Calu3 (cell line): ENCODE results near the gene CUBN. TPM values are rescaled to one million over a fixed set of nuclear protein-coding genes. Genes with fewer than 3 reads are reported as not detected.

ENCODE experiments used
- BruUV-seq: library from RNA; stranded (reverse); fragments of 400-500 nt; replicated peaks from 2 replicates; lab custom pipeline; 2021; lab: Mats Ljungman, UMichigan
- CTCF ChIA-PET: fragments of 300-600 bp; sonication (Branson Sonifier 250); formaldehyde crosslinking; loops from one replicate; lab custom pipeline; 2022; ENCODE audit warnings: antibody characterized with exemption; lab: Charles Lee
- DNase-seq: peaks from one replicate; pipeline ENCODE4 v3.0.0; 2022
- H3K27ac Mint-ChIP-seq: one replicate; pipeline ENCODE4 v1.8.0; 2022; ENCODE audit warnings: mixed read lengths; ENCODE audit not compliant: unreplicated experiment
- H3K27me3 Mint-ChIP-seq: one replicate; pipeline ENCODE4 v1.8.0; 2022; ENCODE audit warnings: mixed read lengths; ENCODE audit not compliant: unreplicated experiment
- H3K36me3 Mint-ChIP-seq: one replicate; pipeline ENCODE4 v1.8.0; 2022; ENCODE audit warnings: mild to moderate bottlenecking, moderate library complexity, mixed read lengths; ENCODE audit not compliant: insufficient read depth, unreplicated experiment
- H3K4me1 Mint-ChIP-seq: one replicate; pipeline ENCODE4 v1.8.0; 2022; ENCODE audit warnings: mild to moderate bottlenecking, low read depth, mixed read lengths; ENCODE audit not compliant: unreplicated experiment
- H3K4me3 Mint-ChIP-seq: one replicate; pipeline ENCODE4 v1.8.0; 2022; ENCODE audit warnings: mild to moderate bottlenecking, low read depth, moderate library complexity, mixed read lengths; ENCODE audit not compliant: unreplicated experiment
- H3K9me3 Mint-ChIP-seq: one replicate; pipeline ENCODE4 v1.8.0; 2022; ENCODE audit warnings: low read depth, mixed read lengths; ENCODE audit not compliant: unreplicated experiment
- CTCF ChIP-seq: fragments of 200-600 bp; IDR thresholded peaks from one replicate; pipeline ENCODE4 v1.8.0; 2022; ENCODE audit warnings: antibody characterized with exemption; ENCODE audit not compliant: unreplicated experiment
- intact Hi-C: fragments of 100-400 bp; cut with micrococcal nuclease; formaldehyde crosslinking; loops from one replicate; pipeline ENCODE4 v1.10.0; 2022; ENCODE audit not compliant: unreplicated experiment
- total RNA-seq: library from RNA; stranded (reverse); gene quantifications from 2 replicates; pipeline ENCODE4 v1.2.3, GENCODE V29; 2022

Gene CUBN
- total RNA-seq, 1 experiment from 2014 or later = 0.92 TPM

DNA sequence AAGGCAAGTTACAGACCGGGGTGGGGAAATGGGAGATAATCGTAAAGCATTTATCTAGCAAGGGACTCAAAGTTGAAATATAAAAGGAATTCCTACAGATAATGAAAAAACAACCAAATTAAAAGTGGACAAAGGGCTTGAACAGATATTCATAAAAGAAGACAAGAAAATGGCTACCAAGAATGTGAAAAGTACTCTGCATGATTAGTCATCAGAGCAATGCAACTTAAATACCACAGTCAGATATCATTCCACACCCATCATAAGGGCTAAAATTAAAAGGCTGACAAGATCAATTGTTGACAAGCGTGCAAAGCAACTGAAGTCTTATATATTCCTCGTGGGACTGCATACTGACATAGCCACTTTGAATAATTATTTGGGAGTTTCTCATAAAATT, 187.7 kb downstream of the CUBN start:
- TF ChIP-seq CTCF = no peak
- no peak overlapping the region for H3K27ac Mint-ChIP-seq
- CTCF ChIA-PET = no interaction called here
- DNase-seq = no peak
- no peaks in the 10 kb centered on the region for H3K36me3 Mint-ChIP-seq
- H3K27me3 Mint-ChIP-seq = no peaks in the 10 kb centered on the region
- H3K4me3 Mint-ChIP-seq = no peak overlapping the region
- intact Hi-C loops = no loop called here
- BruUV-seq = no TSS peak
- H3K4me1 Mint-ChIP-seq = no peaks in the 10 kb centered on the region
- H3K9me3 Mint-ChIP-seq = no peaks in the 10 kb centered on the region

DNA sequence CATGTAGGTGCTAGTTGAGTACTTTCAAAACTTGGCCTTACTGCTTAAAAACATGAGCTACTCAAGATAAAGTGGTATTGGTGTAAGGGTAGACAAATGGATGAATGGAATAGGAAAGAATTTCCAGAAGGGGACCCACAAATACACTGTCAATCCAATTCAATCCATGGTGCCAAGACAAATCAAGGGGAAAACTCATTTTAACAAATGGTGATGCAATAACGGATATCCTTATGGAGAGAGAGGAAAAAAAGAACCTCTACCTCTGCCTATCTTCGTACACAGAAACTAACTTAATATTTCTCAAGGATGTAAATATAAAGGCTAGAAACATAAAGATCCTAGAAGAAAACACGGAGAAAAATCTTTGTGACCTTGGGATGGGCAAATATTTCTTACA, 188.5 kb downstream of the CUBN start:
- no peaks in the 10 kb centered on the region for H3K36me3 Mint-ChIP-seq
- TF ChIP-seq CTCF = no peak
- H3K4me1 Mint-ChIP-seq = no peaks in the 10 kb centered on the region
- H3K4me3 Mint-ChIP-seq = no peak overlapping the region
- no peak overlapping the region for H3K27ac Mint-ChIP-seq
- H3K27me3 Mint-ChIP-seq = no peaks in the 10 kb centered on the region
- no peak for DNase-seq
- intact Hi-C loops = no loop called here
- no peaks in the 10 kb centered on the region for H3K9me3 Mint-ChIP-seq
- BruUV-seq = no TSS peak
- CTCF ChIA-PET = no interaction called here

GRCh38 chr10:16938952-16939351, 190.7 kb downstream of the CUBN start:
- H3K27ac Mint-ChIP-seq = no peak overlapping the region
- H3K9me3 Mint-ChIP-seq = no peaks in the 10 kb centered on the region
- CTCF ChIA-PET = no interaction called here
- intact Hi-C loops = no loop called here
- TF ChIP-seq CTCF = no peak
- H3K27me3 Mint-ChIP-seq = no peaks in the 10 kb centered on the region
- no peaks in the 10 kb centered on the region for H3K4me1 Mint-ChIP-seq
- BruUV-seq = no TSS peak
- no peak overlapping the region for H3K4me3 Mint-ChIP-seq
- DNase-seq = no peak
- no peaks in the 10 kb centered on the region for H3K36me3 Mint-ChIP-seq

GRCh38 chr10:16934461-16934860, 195.2 kb downstream of the CUBN start:
- BruUV-seq = no TSS peak
- TF ChIP-seq CTCF = no peak
- Mint-ChIP-seq H3K27ac (no peak overlapping the region), H3K4me3 (no peak overlapping the region), H3K27me3 (no peaks in the 10 kb centered on the region), H3K36me3 (no peaks in the 10 kb centered on the region), H3K9me3 (no peaks in the 10 kb centered on the region), H3K4me1 (no peaks in the 10 kb centered on the region)
- DNase-seq = no peak
- CTCF ChIA-PET = no interaction called here
- intact Hi-C loops = no loop called here

DNA sequence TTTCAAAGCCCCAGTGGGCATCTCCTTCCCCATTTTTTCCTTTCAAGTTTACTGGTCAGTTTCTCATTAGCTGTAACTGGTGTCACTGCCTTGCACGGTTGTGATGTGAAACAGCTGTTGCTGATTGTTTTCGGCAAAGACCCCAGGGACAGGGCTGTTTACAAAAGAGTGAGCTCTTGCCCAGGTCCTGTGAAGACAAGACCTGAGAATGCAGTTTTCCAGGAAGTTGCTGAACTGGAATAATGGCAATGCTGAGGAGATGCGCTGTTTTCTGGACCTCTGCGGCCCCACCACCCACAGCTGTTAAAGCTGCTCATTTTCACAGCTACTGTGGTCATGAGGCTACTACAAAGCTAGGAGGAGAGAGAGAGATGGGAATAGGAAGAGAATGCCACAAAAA, 195.8 kb downstream of the CUBN start:
- no peak for TF ChIP-seq CTCF
- H3K9me3 Mint-ChIP-seq = no peaks in the 10 kb centered on the region
- H3K36me3 Mint-ChIP-seq = no peaks in the 10 kb centered on the region
- CTCF ChIA-PET = no interaction called here
- intact Hi-C loops = no loop called here
- H3K27me3 Mint-ChIP-seq = no peaks in the 10 kb centered on the region
- H3K4me1 Mint-ChIP-seq = no peaks in the 10 kb centered on the region
- H3K4me3 Mint-ChIP-seq = no peak overlapping the region
- no peak for DNase-seq
- no peak overlapping the region for H3K27ac Mint-ChIP-seq
- BruUV-seq = no TSS peak
